Central memory CD8-positive, alpha-beta T cell (primary cell): ENCODE measurements around the gene RDH13.
"Not testable (repeated sequence)": the region's sequence is repeated elsewhere in the genome, so short reads cannot be mapped to it uniquely, and the experiment has no call there.

Experiments used
- ATAC-seq: fragments of 150-1000 bp; cut with Tn5 transposase; replicated peaks from 2 replicates; pipeline ENCODE4 v1.10.0; 2022; ENCODE audit warnings: mild to moderate bottlenecking, moderate FRiP score, moderate number of reproducible peaks; ENCODE audit not compliant: poor library complexity, severe bottlenecking; ENCODE audit errors: extremely low read depth
- DNase-seq, 2 donors: peaks; one replicate each; pipeline ENCODE4 v3.0.0; 2021; ENCODE audit warnings: low spot score in 2 of 2
- H3K27ac Mint-ChIP-seq: one replicate; pipeline ENCODE4 v1.8.0; 2022; ENCODE audit warnings: low read depth, mild to moderate bottlenecking, moderate library complexity, mixed read lengths
- H3K27me3 Mint-ChIP-seq: one replicate; pipeline ENCODE4 v1.8.0; 2022; ENCODE audit warnings: mixed read lengths
- H3K36me3 Mint-ChIP-seq: one replicate; pipeline ENCODE4 v1.8.0; 2022; ENCODE audit warnings: mild to moderate bottlenecking, moderate library complexity, mixed read lengths; ENCODE audit not compliant: insufficient read depth
- H3K4me1 Mint-ChIP-seq: one replicate; pipeline ENCODE4 v1.8.0; 2022; ENCODE audit warnings: mixed read lengths
- H3K4me3 Mint-ChIP-seq: one replicate; pipeline ENCODE4 v1.8.0; 2022; ENCODE audit warnings: mild to moderate bottlenecking, moderate library complexity, mixed read lengths
- H3K9me3 Mint-ChIP-seq: one replicate; pipeline ENCODE4 v1.8.0; 2022; ENCODE audit warnings: mixed read lengths

Gene RDH13

DNA sequence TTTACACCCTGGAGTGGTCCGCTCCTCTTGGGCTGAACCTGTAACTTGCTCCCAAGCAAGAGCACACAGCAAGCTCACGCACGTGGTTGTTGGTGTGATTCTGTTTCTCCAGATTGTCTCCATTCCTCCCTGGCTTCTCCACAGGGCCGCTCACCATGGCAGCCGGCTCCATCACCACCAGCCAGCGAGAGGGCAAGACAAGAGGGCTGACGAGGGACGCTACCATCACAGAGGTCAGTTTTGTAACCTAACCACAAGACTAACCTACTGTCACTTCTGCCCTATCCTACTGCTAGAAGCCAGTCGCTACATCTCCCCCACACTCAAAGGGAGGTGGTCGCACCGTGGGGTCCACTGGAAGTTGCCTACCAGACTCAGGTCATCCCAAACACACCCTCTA, 20.3 kb downstream of the RDH13 start:
- H3K36me3 Mint-ChIP-seq, result peaks cover 24% of the 10 kb centered on the region
- peak overlapping the region; percentile 83 for H3K27ac Mint-ChIP-seq
- H3K4me1 Mint-ChIP-seq, result peaks cover 19% of the 10 kb centered on the region

DNA sequence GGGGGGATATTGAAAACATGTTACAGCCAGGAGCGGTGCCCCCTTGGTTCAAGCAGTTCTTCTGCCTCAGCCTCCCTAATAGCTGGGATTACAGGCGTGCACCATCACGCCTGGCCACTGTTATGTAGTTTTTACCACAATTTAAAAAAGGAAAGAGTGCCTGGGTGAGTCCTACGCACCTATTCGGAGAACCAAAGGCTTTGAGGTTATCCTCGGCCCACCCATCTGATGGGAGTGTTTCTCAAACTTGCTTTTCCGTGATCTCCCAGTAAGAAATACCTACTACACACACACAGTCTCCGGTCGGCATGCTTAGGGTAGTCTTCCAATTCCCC, 20.6 kb downstream of the RDH13 start:
- Mint-ChIP-seq H3K27me3 (no peaks in the 10 kb centered on the region), H3K4me3 (peak overlapping the region; percentile 26), H3K4me1 (peaks cover 19% of the 10 kb centered on the region), H3K36me3 (peaks cover 21% of the 10 kb centered on the region), H3K9me3 (no peaks in the 10 kb centered on the region), H3K27ac (peak overlapping the region; percentile 83)
- ATAC-seq (no peak), DNase-seq (no peak)

More for the DNA sequence above, 20.3 kb downstream of the RDH13 start:
- ATAC-seq, result no peak
- no peak for DNase-seq
- Mint-ChIP-seq H3K9me3 (no peaks in the 10 kb centered on the region), H3K4me3 (no peak overlapping the region), H3K27me3 (no peaks in the 10 kb centered on the region)

DNA sequence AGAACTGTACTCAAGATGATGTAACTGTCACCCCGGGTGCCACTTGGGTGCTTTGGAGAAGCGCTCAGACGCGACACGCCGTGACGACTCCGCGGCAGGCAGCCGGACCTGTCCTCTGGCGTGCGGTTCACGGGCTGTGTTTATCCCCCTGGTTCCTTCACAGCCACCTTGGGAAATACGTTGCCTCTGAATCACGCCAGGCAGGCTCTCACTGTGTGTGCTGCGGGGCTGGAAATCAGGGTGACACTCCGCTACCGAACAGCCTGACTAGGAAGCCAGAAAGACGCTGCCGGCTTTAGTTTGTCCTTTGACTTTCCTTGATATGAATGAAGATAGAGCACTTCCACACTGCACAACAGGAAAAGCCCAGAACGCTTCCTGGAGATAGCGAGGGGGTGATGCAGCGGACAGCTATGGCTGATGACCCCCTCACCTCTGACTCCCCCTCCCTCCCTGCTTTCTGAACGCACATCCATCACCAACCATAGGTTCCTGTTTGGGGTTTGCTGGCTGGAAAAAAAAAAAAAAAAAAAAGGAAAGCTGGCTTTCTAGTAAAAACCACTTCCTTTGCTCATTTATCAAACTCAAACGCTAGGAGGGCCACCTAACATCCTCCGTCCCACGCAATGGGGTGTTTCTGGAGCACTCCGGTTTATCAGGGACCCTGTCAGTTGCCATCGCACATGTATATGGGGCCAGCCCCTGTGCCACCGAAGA, 21.2 kb downstream of the RDH13 start:
- no peak for DNase-seq
- Mint-ChIP-seq H3K36me3 (peaks cover 18% of the 10 kb centered on the region), H3K4me1 (peaks cover 19% of the 10 kb centered on the region), H3K9me3 (no peaks in the 10 kb centered on the region), H3K4me3 (peak overlapping the region; percentile 26), H3K27ac (no peak overlapping the region), H3K27me3 (no peaks in the 10 kb centered on the region)
- no peak for ATAC-seq

DNA sequence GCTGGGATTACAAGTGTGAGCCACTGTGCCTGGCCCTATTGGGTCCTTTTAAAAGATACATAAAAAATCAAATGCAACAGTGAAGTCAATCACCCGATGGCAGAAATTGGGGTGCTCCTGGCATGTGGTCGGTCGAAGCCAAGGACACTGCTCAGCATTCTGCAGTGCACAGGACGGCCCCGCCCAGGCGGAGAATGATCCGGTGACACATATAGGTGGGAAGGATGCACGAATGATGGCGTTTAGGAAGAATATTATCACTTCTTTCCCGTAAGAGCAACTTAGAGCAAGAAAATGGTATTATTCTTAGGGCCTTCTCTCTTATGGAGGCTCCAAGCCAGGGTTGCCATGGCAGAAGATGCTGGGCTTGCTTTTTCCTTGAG, 21.7 kb downstream of the RDH13 start:
- peaks cover 19% of the 10 kb centered on the region for H3K4me1 Mint-ChIP-seq
- H3K9me3 Mint-ChIP-seq, result no peaks in the 10 kb centered on the region
- peaks cover 16% of the 10 kb centered on the region for H3K36me3 Mint-ChIP-seq
- peak overlapping the region; percentile 26 for H3K4me3 Mint-ChIP-seq
- H3K27me3 Mint-ChIP-seq, result no peaks in the 10 kb centered on the region
- H3K27ac Mint-ChIP-seq, result no peak overlapping the region
- no peak for DNase-seq
- ATAC-seq, result no peak

DNA sequence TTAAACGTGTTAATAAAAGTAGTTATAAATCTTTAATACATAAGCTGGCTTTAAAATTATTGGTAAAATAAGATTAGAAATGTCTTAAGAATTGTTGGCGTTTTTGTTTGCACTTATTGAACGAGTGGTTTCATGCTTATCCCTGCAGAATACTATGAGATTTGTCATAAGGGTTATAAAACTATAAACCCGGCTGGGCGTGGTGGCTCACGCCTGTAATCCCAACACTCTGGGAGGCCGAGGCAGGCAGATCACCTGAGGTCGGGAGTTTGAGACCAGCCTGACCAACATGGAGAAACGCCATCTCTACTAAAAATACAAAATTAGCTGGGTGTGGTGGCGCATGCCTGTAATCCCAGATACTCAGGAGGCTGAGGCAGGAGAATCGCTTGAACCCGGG, 22.3 kb downstream of the RDH13 start:
- not testable (repeated sequence) for DNase-seq, H3K9me3 Mint-ChIP-seq, H3K4me3 Mint-ChIP-seq, H3K27ac Mint-ChIP-seq, ATAC-seq, H3K27me3 Mint-ChIP-seq
- Mint-ChIP-seq H3K4me1 (peaks cover 19% of the 10 kb centered on the region), H3K36me3 (peaks cover 15% of the 10 kb centered on the region)

DNA sequence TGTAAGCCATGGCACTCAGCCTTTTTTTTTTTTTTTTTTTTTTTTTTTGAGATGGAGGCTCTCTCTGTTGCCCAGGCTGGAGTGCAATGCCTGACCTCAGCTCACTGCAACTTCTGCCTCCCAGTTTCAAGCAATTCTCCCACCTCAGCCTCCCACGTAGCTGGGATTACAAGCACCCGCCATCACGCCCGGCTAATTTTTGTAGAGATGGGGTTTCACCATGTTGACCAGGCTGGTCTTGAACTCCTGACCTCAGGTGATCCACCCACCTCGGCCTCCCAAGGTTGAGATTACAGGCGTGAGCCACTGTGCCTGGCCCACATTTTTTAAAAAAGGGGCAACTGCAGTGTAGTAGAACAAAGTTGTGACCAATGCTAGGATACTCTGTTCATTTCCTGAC, 25.3 kb downstream of the RDH13 start:
- DNase-seq, ATAC-seq, H3K4me3 Mint-ChIP-seq, H3K27me3 Mint-ChIP-seq, H3K9me3 Mint-ChIP-seq, H3K27ac Mint-ChIP-seq: not testable (repeated sequence)
- Mint-ChIP-seq H3K4me1 (peaks cover 22% of the 10 kb centered on the region), H3K36me3 (peaks cover 11% of the 10 kb centered on the region)

DNA sequence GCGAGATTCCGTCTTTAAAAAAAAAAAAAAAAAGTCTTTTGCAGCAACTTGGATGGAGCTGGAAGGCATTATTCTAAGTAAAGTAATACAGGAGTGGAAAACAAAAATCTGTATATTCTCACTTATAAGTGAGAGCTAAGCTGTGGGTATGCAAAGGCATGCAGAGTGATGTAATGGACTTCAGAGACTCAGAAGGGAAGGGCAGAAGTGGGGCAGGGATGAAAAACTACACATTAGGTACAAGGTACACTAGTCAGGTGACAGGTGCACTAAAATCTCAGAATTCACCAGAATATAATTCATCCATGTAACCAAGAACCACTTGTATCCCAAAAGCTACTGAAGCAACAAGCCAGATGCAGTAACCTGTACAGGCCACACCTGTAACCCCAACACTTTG, 26.9 kb downstream of the RDH13 start:
- DNase-seq, result no peak
- H3K9me3 Mint-ChIP-seq, result no peaks in the 10 kb centered on the region

DNA sequence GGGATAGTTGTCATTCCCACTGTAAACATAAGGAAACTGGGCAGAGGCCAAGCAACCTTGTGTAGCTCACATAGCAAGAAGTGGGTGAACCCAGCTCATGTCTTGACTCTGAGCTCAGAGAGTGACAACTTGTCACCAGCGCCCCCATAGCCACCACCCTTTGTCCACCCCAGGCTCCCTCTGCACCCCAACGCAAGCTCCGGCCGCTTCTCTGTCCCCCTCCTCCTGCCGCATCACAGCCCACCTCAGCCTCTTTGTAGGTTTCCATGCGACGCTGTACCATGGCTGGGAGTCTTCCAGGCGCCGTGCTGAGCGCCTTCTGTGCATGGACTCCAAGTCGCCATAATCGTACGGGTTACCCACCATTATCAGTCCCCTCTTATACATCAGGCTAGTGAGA, 28.2 kb downstream of the RDH13 start:
- no peaks in the 10 kb centered on the region for H3K27me3 Mint-ChIP-seq
- H3K4me3 Mint-ChIP-seq, result no peak overlapping the region
- ATAC-seq, result no peak
- H3K27ac Mint-ChIP-seq, result no peak overlapping the region
- peaks cover 6% of the 10 kb centered on the region for H3K4me1 Mint-ChIP-seq
- peaks cover 10% of the 10 kb centered on the region for H3K36me3 Mint-ChIP-seq
- no peaks in the 10 kb centered on the region for H3K9me3 Mint-ChIP-seq
- no peak for DNase-seq

More for the DNA sequence above, 26.9 kb downstream of the RDH13 start:
- Mint-ChIP-seq H3K36me3 (peaks cover 9% of the 10 kb centered on the region), H3K27ac (no peak overlapping the region), H3K4me3 (no peak overlapping the region), H3K27me3 (no peaks in the 10 kb centered on the region), H3K4me1 (peaks cover 6% of the 10 kb centered on the region)
- no peak for ATAC-seq

DNA sequence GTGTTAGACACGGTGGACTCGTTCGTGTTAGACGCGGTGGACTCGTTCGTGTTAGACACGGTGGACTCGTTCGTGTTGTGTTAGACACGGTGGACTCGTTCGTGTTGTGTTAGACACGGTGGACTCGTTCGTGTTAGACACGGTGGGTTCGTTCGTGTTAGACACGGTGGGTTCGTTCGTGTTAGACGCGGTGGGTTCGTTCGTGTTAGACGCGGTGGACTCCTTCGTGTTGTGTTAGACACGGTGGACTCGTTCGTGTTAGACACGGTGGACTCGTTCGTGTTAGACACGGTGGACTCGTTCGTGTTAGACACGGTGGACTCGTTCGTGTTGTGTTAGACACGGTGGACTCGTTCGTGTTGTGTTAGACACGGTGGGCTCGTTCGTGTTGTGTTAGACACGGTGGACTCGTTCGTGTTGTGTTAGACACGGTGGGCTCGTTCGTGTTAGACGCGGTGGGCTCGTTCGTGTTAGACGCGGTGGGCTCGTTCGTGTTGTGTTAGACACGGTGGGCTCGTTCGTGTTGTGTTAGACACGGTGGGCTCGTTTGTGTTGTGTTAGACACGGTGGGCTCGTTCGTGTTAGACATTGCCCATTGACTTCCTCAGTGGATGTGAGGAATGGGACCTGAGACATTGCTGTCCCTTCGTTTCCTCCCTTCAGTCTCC, 29.8 kb downstream of the RDH13 start:
- DNase-seq, H3K27me3 Mint-ChIP-seq, H3K9me3 Mint-ChIP-seq, H3K4me3 Mint-ChIP-seq, H3K27ac Mint-ChIP-seq, H3K4me1 Mint-ChIP-seq, ATAC-seq: not testable (repeated sequence)
- peaks cover 13% of the 10 kb centered on the region for H3K36me3 Mint-ChIP-seq

DNA sequence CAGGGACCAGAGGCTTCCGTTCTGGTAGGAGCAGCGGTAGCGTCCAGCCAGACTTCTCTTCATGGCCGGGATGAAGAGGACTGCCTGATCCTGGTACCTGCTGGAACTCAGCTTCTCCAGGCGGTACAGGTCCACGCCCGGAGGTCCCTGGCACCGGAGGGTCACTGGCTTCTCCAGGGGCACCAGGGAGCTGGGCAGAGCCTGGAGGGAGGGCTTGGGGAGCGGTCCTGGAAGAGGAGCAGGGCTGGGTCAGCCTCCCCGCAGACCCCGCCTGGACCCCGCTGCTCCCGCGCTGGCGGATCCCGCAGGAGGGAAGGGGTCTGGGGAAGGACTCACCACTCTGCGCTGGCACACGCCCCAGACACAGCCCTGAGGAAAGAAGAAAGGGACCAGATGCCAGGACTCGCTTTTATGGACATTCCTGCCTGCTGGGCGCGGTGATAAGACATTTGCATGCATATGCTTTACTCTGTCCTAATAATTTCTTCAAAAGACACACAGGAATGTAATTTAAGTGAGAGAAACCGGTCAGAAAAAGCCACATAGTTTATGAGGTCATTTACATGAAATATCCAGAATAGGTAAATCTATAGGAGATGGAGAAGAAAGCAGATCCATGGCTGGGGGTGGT, 30.7 kb downstream of the RDH13 start:
- H3K4me3 Mint-ChIP-seq, result no peak overlapping the region
- H3K36me3 Mint-ChIP-seq, result peaks cover 15% of the 10 kb centered on the region
- H3K27me3 Mint-ChIP-seq, result no peaks in the 10 kb centered on the region
- DNase-seq, result no peak
- H3K4me1 Mint-ChIP-seq, result peaks cover 6% of the 10 kb centered on the region
- ATAC-seq, result no peak
- H3K9me3 Mint-ChIP-seq, result no peaks in the 10 kb centered on the region
- no peak overlapping the region for H3K27ac Mint-ChIP-seq

DNA sequence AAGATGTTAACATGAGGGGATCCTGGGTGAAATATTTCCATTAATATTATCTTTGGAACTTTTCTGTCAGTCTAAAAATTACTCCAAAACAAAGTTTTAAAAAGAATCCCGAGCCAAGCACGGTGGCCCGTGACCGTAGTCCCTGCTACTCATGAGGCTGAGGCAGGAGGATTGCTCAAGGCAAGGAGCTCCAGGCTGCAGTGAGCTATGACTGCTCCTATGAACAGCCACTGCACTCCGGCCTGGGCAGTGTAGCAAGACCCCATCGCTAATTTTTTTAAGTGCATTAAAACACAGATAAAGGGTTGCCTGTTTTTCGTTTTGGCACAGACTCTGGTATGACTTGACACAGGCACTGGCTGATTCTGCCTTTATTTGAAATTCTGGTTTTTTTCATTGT, 31.8 kb downstream of the RDH13 start:
- H3K9me3 Mint-ChIP-seq, result peaks cover 3% of the 10 kb centered on the region
- DNase-seq, result no peak
- no peak overlapping the region for H3K4me3 Mint-ChIP-seq
- ATAC-seq, result no peak
- peaks cover 15% of the 10 kb centered on the region for H3K36me3 Mint-ChIP-seq
- H3K27ac Mint-ChIP-seq, result no peak overlapping the region
- H3K27me3 Mint-ChIP-seq, result no peaks in the 10 kb centered on the region
- peaks cover 6% of the 10 kb centered on the region for H3K4me1 Mint-ChIP-seq

DNA sequence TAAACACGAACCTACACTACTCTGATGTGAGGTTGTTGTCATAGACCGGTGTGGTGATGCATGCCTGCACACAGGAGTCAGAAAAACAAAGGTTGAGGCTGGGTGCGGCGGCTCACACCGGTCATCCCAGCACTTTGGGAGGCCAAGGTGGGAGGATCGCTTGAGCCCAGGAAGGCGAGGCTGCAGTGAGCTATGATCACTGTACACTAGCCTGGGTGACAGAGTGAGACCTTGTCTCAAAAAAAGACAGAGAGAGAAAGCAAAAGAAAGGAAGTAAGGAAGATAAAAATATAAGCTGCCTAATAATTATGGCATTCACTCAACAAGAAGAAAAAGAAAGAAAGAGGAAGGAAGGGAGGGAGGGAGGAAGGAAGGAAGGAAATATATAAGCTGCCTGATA, 34.2 kb downstream of the RDH13 start:
- ATAC-seq (no peak), DNase-seq (no peak)
- H3K27ac Mint-ChIP-seq, result no peak overlapping the region
- peaks cover 8% of the 10 kb centered on the region for H3K9me3 Mint-ChIP-seq
- peaks cover 15% of the 10 kb centered on the region for H3K36me3 Mint-ChIP-seq
- H3K27me3 Mint-ChIP-seq, result no peaks in the 10 kb centered on the region
- no peak overlapping the region for H3K4me3 Mint-ChIP-seq
- peaks cover 5% of the 10 kb centered on the region for H3K4me1 Mint-ChIP-seq
